ENCODE data around the gene NFIX. TPM values are rescaled to one million over a fixed set of nuclear protein-coding genes. Genes with fewer than 3 reads are reported as not detected.

The NFIX gene
- total RNA-seq, 1 donor from 2014 or later, result 41.6 TPM

- FAIRE-seq (no peak), DNase-seq (ENCODE audit: low spot score in 2 of 2) (peak; percentile 65 to 75)
These were observed 10.1 kb upstream of the NFIX start for GRCh38 chr19:12985049-12985776.

DNA sequence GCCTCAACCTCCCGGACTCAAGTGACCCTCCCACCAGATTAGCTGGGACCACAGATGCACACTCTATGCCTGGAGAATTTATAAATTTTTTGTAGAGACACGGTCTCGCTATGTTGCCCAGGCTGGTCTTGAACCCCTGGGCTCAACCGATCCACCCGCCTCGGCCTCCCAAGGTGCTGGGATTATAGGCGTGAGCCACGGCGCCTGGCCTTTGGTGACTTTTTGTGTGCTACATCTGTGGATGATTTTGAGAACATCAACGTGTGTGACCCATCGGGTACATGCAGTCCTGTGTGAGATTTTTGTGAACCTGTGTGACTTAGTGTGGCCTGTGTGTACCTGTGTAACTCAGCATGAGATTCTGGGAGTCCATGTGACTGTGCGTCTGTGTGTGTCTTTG is 8.5 kb upstream of the NFIX start:
- no peak for DNase-seq (ENCODE audit: low spot score in 2 of 2)
- FAIRE-seq, result no peak

- no peak for DNase-seq (ENCODE audit: low spot score in 2 of 2)
- FAIRE-seq, result no peak
These were observed 8.1 kb upstream of the NFIX start for GRCh38 chr19:12987190-12987589.

DNA sequence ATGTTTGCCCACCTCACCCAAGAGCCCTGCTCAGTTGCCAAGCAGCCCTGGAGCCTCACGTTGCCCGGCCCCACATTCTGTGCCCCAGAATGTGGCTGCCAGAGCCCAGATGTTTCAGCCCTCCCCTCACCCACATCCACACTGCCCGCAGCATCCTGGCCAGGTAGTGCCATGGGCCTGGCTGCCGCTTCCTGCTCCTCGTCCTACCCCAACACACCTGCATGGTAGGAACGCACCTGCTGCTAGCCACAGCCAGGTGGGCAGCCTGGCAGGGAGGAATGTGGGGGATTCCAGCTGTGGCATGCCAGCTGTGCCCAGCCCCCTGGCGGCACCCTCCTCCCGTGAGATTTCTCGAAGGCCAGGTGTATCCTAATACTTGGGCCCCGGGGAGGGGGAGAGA is 7.5 kb upstream of the NFIX start:
- FAIRE-seq (no peak), DNase-seq (ENCODE audit: low spot score in 2 of 2) (no peak)

DNA sequence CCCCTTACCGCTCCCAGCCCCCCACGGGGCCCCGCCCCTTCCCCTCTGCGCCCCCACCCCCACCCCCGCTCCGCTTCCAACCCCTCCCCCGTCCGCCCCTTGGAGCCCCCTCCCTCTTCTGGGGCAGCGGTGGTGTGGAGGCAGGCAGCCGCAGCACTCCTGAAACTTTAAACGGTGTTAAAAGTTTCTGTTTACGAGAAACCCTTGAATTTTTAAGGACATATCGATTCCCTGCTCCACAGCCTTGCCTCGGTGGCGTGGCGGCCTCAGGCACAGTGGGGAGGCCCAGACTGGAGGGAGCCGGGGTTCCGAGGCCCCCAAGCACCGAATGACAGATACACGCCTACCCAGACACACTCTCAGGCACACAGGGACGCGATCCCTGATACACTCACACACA is 4.8 kb upstream of the NFIX start:
- FAIRE-seq (no peak), DNase-seq (ENCODE audit: low spot score in 2 of 2) (no peak)

DNA sequence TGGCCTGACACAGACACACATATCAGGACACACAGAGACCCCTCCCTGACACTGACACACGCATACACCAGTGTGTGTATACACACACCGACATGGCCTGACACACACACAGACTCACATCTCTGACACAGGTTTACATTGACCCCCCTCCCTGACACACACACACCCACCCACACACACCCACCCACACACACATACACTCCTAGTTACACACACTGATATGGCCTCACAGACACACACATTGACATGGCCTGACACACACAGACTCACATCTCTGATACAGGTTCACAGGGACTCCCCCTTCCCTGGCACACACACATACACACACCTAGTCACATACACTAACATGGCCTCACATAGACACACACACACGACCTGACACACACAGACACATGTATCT is 4.4 kb upstream of the NFIX start:
- DNase-seq (ENCODE audit: low spot score in 2 of 2), result no peak
- FAIRE-seq, result no peak

DNA sequence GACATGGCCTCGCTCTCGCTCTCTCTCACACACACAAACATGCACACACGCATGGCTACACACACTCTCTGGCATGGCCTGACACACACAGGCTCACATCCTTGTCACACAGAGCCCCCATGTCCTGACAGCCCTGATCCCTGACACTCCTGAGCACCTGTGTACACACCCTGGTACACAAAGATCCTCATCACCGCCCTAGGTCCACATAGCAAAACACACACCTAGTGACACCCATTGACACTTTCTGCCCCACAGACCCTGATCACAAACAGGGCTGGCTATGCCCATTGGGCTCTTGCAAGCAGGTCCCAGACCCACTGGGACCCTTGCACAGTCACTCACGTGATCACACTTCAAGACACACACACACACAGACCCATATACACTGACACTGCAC is 4.0 kb upstream of the NFIX start:
- no peak for DNase-seq (ENCODE audit: low spot score in 2 of 2)
- no peak for FAIRE-seq

DNA sequence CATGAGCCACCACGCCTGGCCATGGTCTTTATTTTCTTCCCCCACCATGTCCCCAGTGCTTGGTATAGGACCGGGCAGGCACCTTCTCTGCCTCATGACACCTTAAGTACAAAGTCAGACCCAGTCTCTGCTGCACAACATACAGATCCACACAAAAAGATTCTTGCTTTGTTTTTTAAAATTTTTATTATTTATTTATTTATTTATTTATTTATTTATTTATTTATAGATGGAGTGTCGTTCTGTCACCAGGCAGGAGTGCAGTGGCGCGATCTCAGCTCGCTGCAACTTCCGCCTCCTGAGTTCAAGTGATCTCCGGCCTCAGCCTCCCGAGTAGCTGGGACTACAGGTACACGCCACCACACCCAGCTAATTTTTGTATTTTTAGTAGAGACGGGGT is 2.5 kb upstream of the NFIX start:
- FAIRE-seq, result no peak

DNA sequence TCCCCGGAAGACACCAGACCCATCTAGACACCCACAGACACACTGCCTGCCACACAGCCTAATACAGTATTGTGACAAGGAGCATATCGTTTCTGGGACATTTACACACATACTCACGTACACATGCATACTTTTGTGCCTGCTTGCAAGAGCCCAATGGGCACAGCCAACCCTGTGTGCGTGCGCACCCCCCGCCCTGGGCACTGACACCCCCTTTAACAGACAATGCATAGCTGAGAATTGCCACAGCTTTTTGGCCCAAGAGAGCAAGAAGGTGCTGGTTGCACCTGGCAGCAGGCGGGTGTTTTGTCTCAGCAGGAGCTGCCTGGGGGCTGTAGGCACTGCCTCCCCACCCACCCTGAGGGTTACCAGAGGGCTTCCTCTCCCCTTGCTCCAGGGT is 1.7 kb upstream of the NFIX start:
- DNase-seq (ENCODE audit: low spot score in 2 of 2), result no peak
- no peak for FAIRE-seq

More for the DNA sequence above, 2.5 kb upstream of the NFIX start:
- no peak for DNase-seq (ENCODE audit: low spot score in 2 of 2)

DNA sequence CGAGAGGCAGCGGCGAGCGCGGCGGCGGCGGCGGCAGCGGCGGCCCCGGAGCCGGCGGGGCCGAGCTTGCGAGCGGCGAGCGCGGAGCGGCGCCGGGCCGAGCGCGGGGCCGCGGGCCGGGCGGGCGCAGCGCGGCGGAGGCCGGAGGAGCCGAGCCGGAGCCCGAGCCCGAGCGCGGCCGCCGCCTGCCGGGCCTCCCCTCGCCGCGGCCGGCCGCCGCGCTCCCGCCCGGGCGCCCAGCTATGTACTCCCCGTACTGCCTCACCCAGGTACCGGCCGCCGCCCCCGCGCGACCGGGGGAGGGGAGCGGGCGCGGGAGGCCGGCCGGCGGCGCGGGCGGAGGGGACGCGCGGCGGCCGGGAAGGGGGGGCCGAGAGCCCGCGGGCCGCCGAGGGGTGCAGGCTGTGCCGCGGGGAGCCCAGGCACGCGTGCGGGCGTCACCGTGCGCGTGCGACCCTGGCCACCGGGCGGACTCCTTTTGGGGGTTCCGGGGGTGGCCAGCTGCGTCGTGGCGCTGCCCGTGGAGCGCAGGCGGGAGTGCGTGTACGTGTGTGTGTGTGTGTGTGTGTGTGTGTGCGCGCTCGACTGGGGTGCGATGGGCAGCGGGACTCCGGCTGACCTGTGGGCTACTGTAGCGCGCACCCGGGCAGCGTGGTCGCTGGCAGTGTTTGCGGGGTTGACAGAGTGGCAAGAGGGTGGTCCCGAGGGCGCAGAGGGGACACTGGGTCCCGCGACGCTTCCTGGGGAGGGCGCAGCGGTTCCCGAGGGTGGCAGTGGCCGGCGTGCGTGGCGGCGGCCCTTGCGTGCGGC is 526 bp downstream of the NFIX start:
- FAIRE-seq (no peak), DNase-seq (ENCODE audit: low spot score in 2 of 2) (peak; percentile 78 to 80)

DNA sequence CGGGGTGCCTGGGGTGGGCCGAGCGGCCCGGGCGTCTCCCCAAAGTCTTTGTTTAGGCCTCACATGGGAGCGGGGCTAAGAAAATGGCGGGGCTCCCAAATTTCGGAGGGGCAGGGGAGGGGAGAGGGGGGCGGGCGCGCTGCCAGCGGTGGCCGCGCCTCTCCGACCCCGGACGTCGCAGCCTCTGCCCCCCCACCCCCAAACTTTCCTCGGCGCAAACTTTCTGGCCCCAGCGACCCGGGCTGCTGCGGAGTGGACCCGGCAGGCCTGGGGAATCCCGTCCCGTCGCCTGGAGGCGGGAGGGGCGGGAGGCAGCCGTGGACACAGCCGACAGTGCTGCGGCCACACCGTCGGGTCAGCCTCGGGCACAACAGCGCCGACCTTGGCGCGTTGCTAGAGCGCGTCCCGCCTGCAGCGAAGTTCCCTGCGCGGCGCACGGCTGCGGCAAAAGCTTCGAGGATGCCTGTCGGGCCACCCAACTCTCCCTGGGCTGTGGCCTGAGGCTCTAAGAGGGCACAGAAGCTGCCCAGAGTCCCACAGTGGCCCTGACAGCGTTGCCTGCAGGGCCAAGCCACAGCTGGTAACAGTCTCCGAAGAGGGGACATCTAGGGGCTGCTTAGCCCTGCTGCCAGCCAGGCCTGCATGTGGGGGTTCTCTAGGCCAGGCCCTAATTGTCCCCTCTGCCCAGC is 1.3 kb downstream of the NFIX start:
- DNase-seq (ENCODE audit: low spot score in 2 of 2) (no peak), FAIRE-seq (no peak)

DNA sequence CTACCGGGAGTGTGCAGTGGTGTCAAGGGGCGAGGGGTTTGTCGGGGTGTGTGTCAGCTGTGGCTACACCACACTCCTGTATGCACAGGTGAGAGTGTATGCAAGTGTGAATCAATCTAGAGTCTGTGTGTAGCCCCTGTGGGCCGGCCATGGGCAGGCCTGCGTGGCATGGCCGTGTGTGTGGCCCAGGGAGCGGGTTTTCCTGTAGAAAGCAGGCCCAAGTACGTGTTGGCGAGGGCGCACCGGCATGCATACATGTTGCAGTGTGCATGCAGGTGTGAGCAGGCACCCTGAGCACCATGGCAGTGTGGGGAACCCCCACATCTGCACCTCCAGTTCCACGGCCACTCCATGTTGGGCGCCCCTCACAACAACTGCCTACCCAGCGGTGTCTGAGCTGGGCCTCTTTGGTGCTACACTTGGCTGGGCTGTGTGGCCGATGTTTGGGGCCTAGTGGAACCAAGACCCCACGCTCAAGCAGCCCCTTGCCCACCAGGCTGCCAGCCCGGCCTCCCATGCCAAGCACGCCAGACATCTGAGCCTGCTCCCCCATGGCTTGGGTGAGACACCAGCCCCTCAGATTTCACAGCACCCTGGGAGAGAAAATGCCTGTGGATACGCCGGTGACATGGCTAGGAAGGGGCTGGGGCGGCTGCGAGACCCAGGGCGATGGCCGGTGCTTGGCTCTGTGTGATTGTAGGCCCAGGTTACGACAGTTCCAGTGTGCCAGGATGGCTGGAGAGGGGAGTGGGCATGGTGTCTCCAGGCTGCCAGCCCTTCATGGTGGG is 2.1 kb downstream of the NFIX start:
- FAIRE-seq (no peak), DNase-seq (ENCODE audit: low spot score in 2 of 2) (no peak)

- DNase-seq (ENCODE audit: low spot score in 2 of 2) (no peak), FAIRE-seq (no peak)
These were observed 3.0 kb downstream of the NFIX start for GRCh38 chr19:12997967-12998940.

GRCh38 chr19:13001166-13001501 is 5.9 kb downstream of the NFIX start:
- FAIRE-seq, result no peak
- no peak for DNase-seq (ENCODE audit: low spot score in 2 of 2)

- DNase-seq (ENCODE audit: low spot score in 2 of 2) (peak; percentile 65 to 79), FAIRE-seq (no peak)
These were observed 6.4 kb downstream of the NFIX start for GRCh38 chr19:13001502-13002165.

GRCh38 chr19:13002166-13002898 is 7.1 kb downstream of the NFIX start:
- DNase-seq (ENCODE audit: low spot score in 2 of 2), result peak; percentile 77 to 89
- FAIRE-seq, result no peak

- no peak for DNase-seq (ENCODE audit: low spot score in 2 of 2)
- no peak for FAIRE-seq
These were observed 7.8 kb downstream of the NFIX start for GRCh38 chr19:13003081-13003480.

GRCh38 chr19:13004273-13004672 is 9.0 kb downstream of the NFIX start:
- DNase-seq (ENCODE audit: low spot score in 2 of 2), result no peak
- FAIRE-seq, result no peak

Measured in frontal cortex (tissue), 4 donors.